Measurements from ENCODE around the gene SCARB1.

GRCh38 chr12:124776125-124776513 is 87.5 kb downstream of the SCARB1 start:
- TF ChIP-seq EZH2 (IDR thresholded peaks at IDR 0.05; ENCODE audit: borderline replicate concordance, low read depth, low read length, severe bottlenecking) (no peak), CTCF (IDR thresholded peaks at IDR 0.05; ENCODE audit: borderline replicate concordance, extremely low read depth, low read length, poor library complexity, severe bottlenecking) (no peak)

Data from DND-41 (cell line).